OCI-LY1 (cell line): Measurements from ENCODE around the gene CLCN5.

Experiments used
- H2AFZ ChIP-seq: fragments of 200-600 bp; sonication (generic), shearing (Covaris generic); 2 replicates; pipeline ENCODE4 v1.6.0; 2014; ENCODE audit warnings: antibody characterized with exemption, mild to moderate bottlenecking, low read length
- H3F3A ChIP-seq: fragments of 200-600 bp; sonication (generic), shearing (Covaris generic); 2 replicates; pipeline ENCODE4 v1.6.0; 2014; ENCODE audit warnings: mild to moderate bottlenecking, antibody characterized with exemption, low read length, moderate library complexity; ENCODE audit not compliant: insufficient read depth
- H3K27ac ChIP-seq: fragments of 200-600 bp; sonication (generic); 2 replicates; pipeline ENCODE4 v1.5.1; 2014; ENCODE audit warnings: low read length, mixed run types, mild to moderate bottlenecking, low read depth; ENCODE audit not compliant: poor library complexity, severe bottlenecking
- H3K27me3 ChIP-seq: fragments of 200-600 bp; sonication (generic); 2 replicates; pipeline ENCODE4 v1.6.0; 2014; ENCODE audit warnings: antibody characterized with exemption, mild to moderate bottlenecking, low read length, moderate library complexity; ENCODE audit not compliant: insufficient read depth
- H3K36me3 ChIP-seq: fragments of 200-600 bp; sonication (generic); 2 replicates; pipeline ENCODE4 v1.6.1; 2014; ENCODE audit warnings: mild to moderate bottlenecking, antibody characterized with exemption, low read length, moderate library complexity, mixed read lengths; ENCODE audit not compliant: insufficient read depth
- H3K4me1 ChIP-seq: fragments of 200-600 bp; sonication (generic); 2 replicates; pipeline ENCODE4 v1.5.1; 2014; ENCODE audit warnings: mild to moderate bottlenecking, low read length, moderate library complexity; ENCODE audit not compliant: insufficient read depth, severe bottlenecking
- H3K4me2 ChIP-seq: fragments of 200-600 bp; sonication (generic), shearing (Covaris generic); 2 replicates; pipeline ENCODE4 v1.6.1; 2014; ENCODE audit warnings: low read length
- H3K4me3 ChIP-seq: fragments of 200-600 bp; sonication (generic); 2 replicates; pipeline ENCODE4 v1.5.1; 2014; ENCODE audit warnings: low read length, low read depth, mild to moderate bottlenecking, mixed read lengths; ENCODE audit not compliant: poor library complexity, severe bottlenecking
- H3K79me2 ChIP-seq: fragments of 200-600 bp; shearing (Covaris generic); 2 replicates; pipeline ENCODE4 v1.6.1; 2016; ENCODE audit warnings: mixed run types, low read length, mixed read lengths; ENCODE audit not compliant: insufficient read depth
- H3K9ac ChIP-seq: fragments of 200-600 bp; sonication (generic), shearing (Covaris generic); 2 replicates; pipeline ENCODE4 v1.6.1; 2014; ENCODE audit warnings: mild to moderate bottlenecking, low read length, mixed read lengths
- H3K9me2 ChIP-seq: fragments of 200-600 bp; sonication (generic), shearing (Covaris generic); 2 replicates; pipeline ENCODE4 v1.6.1; 2014; ENCODE audit warnings: low read depth, mild to moderate bottlenecking, low read length, mixed read lengths
- H3K9me3 ChIP-seq: fragments of 200-600 bp; shearing (Covaris generic); 2 replicates; pipeline ENCODE4 v1.6.1; 2014; ENCODE audit warnings: low read length, mixed read lengths
- H4K20me1 ChIP-seq: fragments of 200-600 bp; sonication (generic), shearing (Covaris generic); 2 replicates; pipeline ENCODE4 v1.6.0; 2016; ENCODE audit warnings: mild to moderate bottlenecking, low read length; ENCODE audit not compliant: insufficient read depth
- EZH2 ChIP-seq: fragments of 200-600 bp; sonication (generic), shearing (Covaris generic); IDR thresholded peaks from 2 replicates; pipeline ENCODE4 v1.8.0; 2017; ENCODE audit warnings: borderline replicate concordance, mixed run types, mild to moderate bottlenecking, antibody characterized with exemption, low read length, moderate library complexity, mixed read lengths
- TF ChIP-seq, protein P1 (sequence below): fragments of 200-600 bp; sonication (generic), shearing (Covaris generic); IDR thresholded peaks from 2 replicates; pipeline ENCODE4 v1.5.1; 2017; ENCODE audit warnings: mild to moderate bottlenecking, antibody characterized with exemption, low read length, moderate library complexity, mixed read lengths

Gene CLCN5

DNA sequence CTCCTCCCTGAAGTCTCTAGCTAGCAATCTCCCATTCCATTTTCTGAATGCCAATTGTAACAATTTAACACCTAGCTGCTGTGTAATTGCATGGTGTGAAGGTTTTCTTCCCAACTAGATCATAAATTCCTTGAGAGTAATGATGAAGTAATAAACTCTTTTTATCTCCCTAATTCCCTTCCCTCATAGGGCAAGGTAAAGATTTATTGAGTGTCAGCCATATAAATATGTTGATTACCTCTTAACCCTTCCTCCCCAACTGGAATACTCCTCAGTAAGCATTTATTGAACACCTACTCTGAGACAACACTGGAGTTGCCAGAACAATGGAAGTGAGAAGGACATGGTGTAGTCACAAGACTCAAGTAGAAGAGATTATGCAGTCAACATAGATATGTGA lies 112.7 kb downstream of the CLCN5 start:
- H3K9ac ChIP-seq, result no peak overlapping the region
- H3K9me3 ChIP-seq, result no peaks in the 10 kb centered on the region
- H4K20me1 ChIP-seq, result no peaks in the 10 kb centered on the region
- no peaks in the 10 kb centered on the region for H3K4me1 ChIP-seq
- no peaks in the 10 kb centered on the region for H3K79me2 ChIP-seq
- no peaks in the 10 kb centered on the region for H3K27me3 ChIP-seq
- no peak overlapping the region for H3K4me2 ChIP-seq
- H3K4me3 ChIP-seq, result no peak overlapping the region
- H2AFZ ChIP-seq, result no peak overlapping the region
- H3K27ac ChIP-seq, result no peak overlapping the region
- no peaks in the 10 kb centered on the region for H3K36me3 ChIP-seq
- no peak for TF ChIP-seq EZH2
- TF ChIP-seq, protein P1, sequence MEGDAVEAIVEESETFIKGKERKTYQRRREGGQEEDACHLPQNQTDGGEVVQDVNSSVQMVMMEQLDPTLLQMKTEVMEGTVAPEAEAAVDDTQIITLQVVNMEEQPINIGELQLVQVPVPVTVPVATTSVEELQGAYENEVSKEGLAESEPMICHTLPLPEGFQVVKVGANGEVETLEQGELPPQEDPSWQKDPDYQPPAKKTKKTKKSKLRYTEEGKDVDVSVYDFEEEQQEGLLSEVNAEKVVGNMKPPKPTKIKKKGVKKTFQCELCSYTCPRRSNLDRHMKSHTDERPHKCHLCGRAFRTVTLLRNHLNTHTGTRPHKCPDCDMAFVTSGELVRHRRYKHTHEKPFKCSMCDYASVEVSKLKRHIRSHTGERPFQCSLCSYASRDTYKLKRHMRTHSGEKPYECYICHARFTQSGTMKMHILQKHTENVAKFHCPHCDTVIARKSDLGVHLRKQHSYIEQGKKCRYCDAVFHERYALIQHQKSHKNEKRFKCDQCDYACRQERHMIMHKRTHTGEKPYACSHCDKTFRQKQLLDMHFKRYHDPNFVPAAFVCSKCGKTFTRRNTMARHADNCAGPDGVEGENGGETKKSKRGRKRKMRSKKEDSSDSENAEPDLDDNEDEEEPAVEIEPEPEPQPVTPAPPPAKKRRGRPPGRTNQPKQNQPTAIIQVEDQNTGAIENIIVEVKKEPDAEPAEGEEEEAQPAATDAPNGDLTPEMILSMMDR, result no peak
- no peaks in the 10 kb centered on the region for H3F3A ChIP-seq
- no peaks in the 10 kb centered on the region for H3K9me2 ChIP-seq

DNA sequence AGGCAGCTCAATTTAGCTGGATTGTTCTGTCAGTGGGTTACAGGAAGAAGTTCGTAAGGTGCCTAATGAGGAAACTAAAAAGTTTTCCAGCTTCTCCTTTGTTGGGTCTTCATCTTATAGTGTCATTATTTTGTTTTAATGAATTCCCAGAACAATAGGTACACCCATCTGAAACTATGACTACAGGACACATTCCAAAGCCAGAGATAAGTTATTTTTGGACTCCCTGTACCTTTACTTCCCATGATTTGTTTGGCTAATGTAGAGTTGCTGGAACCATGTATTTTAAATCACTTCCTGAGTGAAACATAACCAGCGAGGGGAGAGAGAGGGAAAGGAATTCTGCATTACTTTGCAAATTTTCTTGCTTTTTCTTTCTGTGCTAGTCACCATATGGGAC lies 114.0 kb downstream of the CLCN5 start:
- Histone ChIP-seq H3K4me1 (no peaks in the 10 kb centered on the region), H3K9me3 (no peaks in the 10 kb centered on the region), H3K9me2 (no peaks in the 10 kb centered on the region), H3K36me3 (no peaks in the 10 kb centered on the region), H3K27me3 (no peaks in the 10 kb centered on the region), H3K4me3 (no peak overlapping the region), H3K79me2 (no peaks in the 10 kb centered on the region), H3K4me2 (no peak overlapping the region), H4K20me1 (no peaks in the 10 kb centered on the region), H3K27ac (no peak overlapping the region), H3K9ac (no peak overlapping the region), H2AFZ (no peak overlapping the region), H3F3A (no peaks in the 10 kb centered on the region)
- TF ChIP-seq EZH2, result no peak
- TF ChIP-seq, protein P1, result no peak

DNA sequence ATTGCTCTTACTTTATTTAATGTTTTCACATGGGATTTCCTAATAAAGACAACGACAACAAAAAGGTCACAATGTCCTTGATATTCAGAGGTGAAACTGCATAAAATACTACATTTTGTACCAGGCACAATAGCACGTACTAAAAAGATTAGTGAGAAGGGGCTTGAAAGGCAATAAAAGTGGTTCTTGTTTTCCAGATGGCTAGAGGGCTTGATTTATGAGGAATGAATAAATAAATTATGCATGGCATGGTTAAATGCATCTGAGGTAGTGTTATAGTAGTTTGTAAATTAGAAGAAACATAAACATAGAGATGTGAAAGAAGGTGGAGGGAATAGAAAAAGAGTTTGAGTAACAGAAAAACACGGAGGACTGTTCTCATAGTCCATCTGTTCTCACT lies 123.4 kb downstream of the CLCN5 start:
- no peaks in the 10 kb centered on the region for H4K20me1 ChIP-seq
- no peak overlapping the region for H3K9ac ChIP-seq
- H3K9me2 ChIP-seq, result no peaks in the 10 kb centered on the region
- no peaks in the 10 kb centered on the region for H3K27me3 ChIP-seq
- no peaks in the 10 kb centered on the region for H3F3A ChIP-seq
- no peaks in the 10 kb centered on the region for H3K4me1 ChIP-seq
- TF ChIP-seq, protein P1, result no peak
- no peak for TF ChIP-seq EZH2
- H3K79me2 ChIP-seq, result no peaks in the 10 kb centered on the region
- no peaks in the 10 kb centered on the region for H3K9me3 ChIP-seq
- H2AFZ ChIP-seq, result no peak overlapping the region
- no peak overlapping the region for H3K4me3 ChIP-seq
- H3K4me2 ChIP-seq, result no peak overlapping the region
- H3K36me3 ChIP-seq, result no peaks in the 10 kb centered on the region
- H3K27ac ChIP-seq, result no peak overlapping the region
